Brain pericyte (primary cell): ENCODE results near the gene P3H2.

ENCODE experiments used
- DNase-seq: peaks from one replicate; pipeline ENCODE4 v3.0.0-alpha.2; 2012; ENCODE audit warnings: low read depth, low spot score

The P3H2 gene

GRCh38 chr3:189945935-189946709 lies 174.6 kb downstream of the P3H2 start:
- DNase-seq = no peak

GRCh38 chr3:189944285-189945145 lies 176.2 kb downstream of the P3H2 start:
- no peak for DNase-seq

GRCh38 chr3:189942948-189943347 lies 177.7 kb downstream of the P3H2 start:
- DNase-seq = no peak

DNA sequence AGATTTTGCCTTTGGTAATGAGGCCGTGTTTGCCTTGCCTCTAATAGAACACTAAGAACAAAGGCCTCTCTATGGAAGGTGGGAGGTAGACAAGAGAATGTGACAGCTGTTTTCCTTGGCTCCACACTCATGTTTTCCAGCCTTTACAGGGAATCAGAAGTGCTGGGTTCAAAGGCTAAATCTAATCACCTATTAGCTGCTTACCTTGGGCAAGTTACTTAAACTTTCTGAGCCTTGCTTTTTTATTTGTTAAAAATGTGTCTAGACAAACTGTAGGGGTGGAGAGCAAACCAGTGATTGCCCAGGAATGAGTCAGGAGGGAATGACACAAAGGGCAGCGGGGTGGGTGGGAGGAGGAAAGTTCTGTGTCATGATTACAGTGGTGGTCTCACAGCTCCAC lies 179.0 kb downstream of the P3H2 start:
- DNase-seq = no peak

DNA sequence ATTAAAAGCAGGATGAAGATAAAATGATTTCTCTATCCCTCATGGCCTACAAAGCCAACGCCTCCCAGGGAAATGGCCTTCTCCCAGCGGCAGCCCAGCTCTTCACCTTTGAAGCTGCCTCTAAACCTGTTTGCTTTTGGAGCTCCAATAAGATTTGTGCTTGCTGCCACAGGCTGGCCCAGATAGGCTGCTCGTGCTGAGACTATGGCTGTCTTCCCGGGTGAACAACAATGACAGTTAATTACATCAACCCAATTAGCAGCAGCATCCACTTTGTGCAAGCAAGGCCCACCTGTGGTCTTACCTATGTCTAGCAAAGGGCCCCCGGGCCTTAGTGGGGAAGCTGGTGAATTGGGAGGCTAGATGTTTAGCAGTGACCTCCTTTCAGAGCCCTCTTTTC lies 179.6 kb downstream of the P3H2 start:
- DNase-seq = no peak

- DNase-seq = no peak
These were observed 183.2 kb downstream of the P3H2 start for GRCh38 chr3:189937302-189938127.

- no peak for DNase-seq
These were observed 184.3 kb downstream of the P3H2 start for GRCh38 chr3:189936201-189936945.

DNA sequence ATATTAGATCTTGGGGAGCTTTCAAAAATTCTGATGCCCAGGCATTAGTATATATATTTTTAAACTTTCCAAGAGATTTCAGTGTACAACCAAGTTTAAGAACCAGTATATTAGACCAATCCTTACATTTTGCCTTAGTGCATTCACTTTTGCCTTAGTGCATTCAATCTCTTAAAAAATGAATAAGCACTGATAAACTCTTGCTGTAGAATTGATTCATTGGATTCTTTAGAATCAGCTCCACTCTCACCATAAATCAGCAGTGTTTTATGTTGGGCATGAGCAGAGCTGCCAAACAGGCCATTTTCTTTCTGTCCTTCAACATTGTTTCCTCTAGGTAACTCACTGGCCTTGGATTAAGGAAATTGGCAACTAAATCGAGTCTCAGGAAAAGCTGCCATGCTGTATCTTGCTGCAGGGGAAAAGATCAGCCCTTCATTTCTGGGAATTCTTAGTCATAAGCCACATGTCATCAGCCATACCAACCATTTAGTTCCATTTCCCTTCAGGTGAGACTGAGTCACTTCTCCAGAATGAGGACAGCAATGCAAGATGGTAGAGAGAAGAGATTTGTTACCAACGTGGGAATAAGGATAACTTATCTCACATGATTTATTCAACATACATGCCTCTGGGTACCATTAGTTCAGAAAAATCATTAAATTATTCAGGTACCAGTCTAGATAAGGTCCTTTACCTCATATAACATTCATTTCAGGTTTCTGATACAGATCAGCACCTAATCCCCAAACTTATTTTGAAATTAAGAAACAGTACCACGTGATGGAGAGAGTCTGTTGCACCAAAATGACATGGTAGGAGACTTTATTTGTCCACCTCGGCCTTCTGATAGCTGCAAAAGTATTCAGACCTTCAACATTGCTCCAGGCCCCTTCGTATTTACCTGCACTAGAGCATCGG lies 192.5 kb downstream of the P3H2 start:
- DNase-seq = no peak

DNA sequence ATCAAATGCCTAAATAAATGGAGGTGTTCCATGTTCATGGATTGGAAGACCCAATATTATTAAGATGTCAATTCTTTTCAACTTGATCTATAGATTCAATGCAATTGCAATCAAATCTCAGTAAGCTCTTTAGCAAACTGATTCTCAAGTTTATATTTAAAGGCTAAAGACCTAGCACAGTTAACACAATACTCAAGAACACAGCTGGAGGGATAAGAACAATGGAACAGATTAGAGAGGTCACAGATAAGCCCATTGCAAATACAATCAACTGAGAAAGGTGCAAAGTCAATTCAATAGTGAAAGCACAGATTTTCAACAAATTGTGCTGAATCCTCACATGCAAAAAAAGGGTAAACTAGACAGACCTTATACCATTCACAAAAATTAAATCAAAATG lies 198.9 kb downstream of the P3H2 start:
- DNase-seq = no peak

DNA sequence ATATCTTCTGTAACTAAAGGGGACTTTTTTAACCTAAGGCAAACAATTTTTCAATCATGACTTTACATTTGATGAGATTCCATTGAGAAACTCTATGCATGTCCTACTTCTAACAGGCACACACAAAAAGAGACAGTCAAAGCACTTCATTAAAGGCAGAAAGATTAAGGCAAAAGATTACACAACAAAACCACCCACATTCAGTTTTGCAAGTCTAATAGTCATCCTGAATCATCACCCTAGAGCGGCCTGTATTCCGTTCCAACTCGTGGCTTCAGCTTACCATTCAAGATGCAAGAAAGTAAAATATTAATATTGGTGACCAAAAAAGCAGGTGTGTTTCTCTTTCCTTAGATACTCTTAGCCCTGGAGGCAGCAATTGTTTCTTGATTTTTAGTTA lies 205.9 kb downstream of the P3H2 start:
- DNase-seq = no peak

DNA sequence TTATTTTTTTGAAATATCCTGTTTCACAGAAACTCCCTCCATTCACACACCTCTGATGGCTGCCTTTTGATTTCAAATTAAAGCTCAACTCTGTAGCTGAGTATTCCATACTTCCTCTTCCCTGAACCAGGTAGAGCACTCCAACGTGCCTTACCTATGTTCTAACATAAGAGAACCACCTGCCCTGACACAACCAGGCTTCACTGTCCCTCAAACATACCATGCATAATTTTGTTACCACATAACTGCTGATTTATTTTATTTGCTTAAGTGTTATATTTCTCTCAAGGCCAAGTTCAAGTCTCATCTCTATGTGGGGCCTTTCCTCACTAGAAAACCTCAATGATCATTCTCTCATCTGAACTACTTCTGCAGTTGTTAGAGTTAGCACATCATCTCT lies 209.7 kb downstream of the P3H2 start:
- no peak for DNase-seq

DNA sequence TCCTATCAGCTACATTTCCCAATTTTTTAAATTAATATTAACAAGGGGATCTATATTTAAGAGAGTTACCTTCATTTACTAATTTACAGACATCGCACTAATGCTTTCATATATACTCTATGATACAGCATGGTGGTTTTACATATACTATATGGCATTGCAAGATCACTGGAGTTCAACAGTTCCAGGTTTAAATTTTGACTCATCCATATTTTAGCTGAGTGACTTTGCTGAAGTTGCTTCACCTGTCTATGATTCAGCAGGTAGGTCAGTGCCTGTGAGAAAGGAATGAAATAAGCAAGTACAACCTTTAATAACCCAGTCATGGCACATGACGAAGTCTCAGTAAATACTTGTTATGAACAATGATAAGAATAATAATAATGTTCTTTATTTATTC lies 211.1 kb downstream of the P3H2 start:
- no peak for DNase-seq

DNA sequence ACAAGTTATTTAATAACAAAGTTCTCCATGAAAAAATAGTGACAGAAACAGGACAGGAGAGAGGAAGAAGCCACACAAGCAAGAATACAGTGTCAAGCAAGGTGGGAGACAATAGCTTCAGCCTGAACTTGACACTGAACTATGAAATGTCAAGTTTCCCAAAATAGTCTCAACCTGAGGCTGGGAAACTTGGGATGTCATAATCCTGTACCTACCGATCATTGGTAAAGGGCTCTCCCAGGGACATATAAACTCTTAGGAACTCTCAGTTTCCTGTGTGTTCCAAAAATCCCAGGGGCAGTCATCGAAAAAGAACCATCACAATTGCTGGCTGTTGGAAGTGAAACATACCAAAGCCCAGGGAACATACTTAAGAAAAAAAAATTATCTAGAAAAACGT lies 211.6 kb downstream of the P3H2 start:
- DNase-seq = no peak

- DNase-seq = no peak
These were observed 212.1 kb downstream of the P3H2 start for GRCh38 chr3:189908646-189909045.

GRCh38 chr3:189907803-189908202 lies 212.9 kb downstream of the P3H2 start:
- no peak for DNase-seq
